GM10248 (cell line): Measurements from ENCODE around the gene GRB10.

Experiments
- CTCF ChIA-PET: fragments of 300-600 bp; sonication (Branson Sonifier 250); formaldehyde crosslinking; extraction: SDS; loops from one replicate; lab custom pipeline; 2021; ENCODE audit warnings: antibody characterized with exemption; lab: Yijun Ruan, JAX
- POLR2A ChIA-PET: fragments of 350-650 bp; sonication (Branson Sonifier 250); formaldehyde crosslinking; extraction: SDS; loops from one replicate; lab custom pipeline; 2020; ENCODE audit warnings: antibody characterized with exemption; lab: Yijun Ruan, JAX
- DNase-seq: peaks from one replicate; pipeline ENCODE4 v3.0.0; 2012; ENCODE audit errors: extremely low spot score
- CTCF ChIP-seq: IDR thresholded peaks from 2 replicates; pipeline ENCODE4 v1.5.1; 2012; ENCODE audit warnings: mild to moderate bottlenecking, low read depth; ENCODE audit errors: extremely low read depth, missing control alignments, control extremely low read depth

The GRB10 gene

GRCh38 chr7:50815138-50815537 is 32.4 kb upstream of the GRB10 start:
- no peak for TF ChIP-seq CTCF
- DNase-seq = no peak
- ChIA-PET POLR2A (no interaction called here), CTCF (no interaction called here)

- ChIA-PET POLR2A (no interaction called here), CTCF (interaction anchor here (0.7 kb wide), 1 partner anchor 346 kb away, joined by 3 read pairs; no protein-coding TSS in a partner anchor)
- DNase-seq = no peak
- TF ChIP-seq CTCF = no peak
Observed at GRCh38 chr7:50814166-50814565, 31.5 kb upstream of the GRB10 start.

- no peak for TF ChIP-seq CTCF
- CTCF ChIA-PET = no interaction called here
- no peak for DNase-seq
- POLR2A ChIA-PET = no interaction called here
Observed at GRCh38 chr7:50812841-50813475, 30.3 kb upstream of the GRB10 start.

- POLR2A ChIA-PET = no interaction called here
- no peak for DNase-seq
- TF ChIP-seq CTCF = no peak
- CTCF ChIA-PET = no interaction called here
Observed at GRCh38 chr7:50812094-50812493, 29.4 kb upstream of the GRB10 start.

- ChIA-PET CTCF (no interaction called here), POLR2A (no interaction called here)
- no peak for DNase-seq
- no peak for TF ChIP-seq CTCF
Observed at GRCh38 chr7:50808282-50808888, 25.7 kb upstream of the GRB10 start.

- POLR2A ChIA-PET = no interaction called here
- TF ChIP-seq CTCF = no peak
- no peak for DNase-seq
- CTCF ChIA-PET = no interaction called here
Observed at GRCh38 chr7:50807026-50807730, 24.5 kb upstream of the GRB10 start.
